OCI-M1 (cell line): Measurements from ENCODE around the gene FAM13C.
"Not testable (repeated sequence)": the region's sequence is repeated elsewhere in the genome, so short reads cannot be mapped to it uniquely, and the experiment has no call there.

Experiments used
- DNase-seq: peaks from one replicate; lab custom pipeline; 2025; lab: John Stamatoyannopoulos, UW

The FAM13C gene

GRCh38 chr10:59276133-59276532, 86.2 kb downstream of the FAM13C start:
- no peak for DNase-seq

GRCh38 chr10:59273445-59273844, 88.9 kb downstream of the FAM13C start:
- no peak for DNase-seq

GRCh38 chr10:59272061-59272460, 90.3 kb downstream of the FAM13C start:
- DNase-seq = no peak

GRCh38 chr10:59271160-59271559, 91.2 kb downstream of the FAM13C start:
- DNase-seq = no peak

- no peak for DNase-seq
Measured at GRCh38 chr10:59270492-59270891, 91.9 kb downstream of the FAM13C start.

- DNase-seq = no peak
Measured at GRCh38 chr10:59269651-59270050, 92.7 kb downstream of the FAM13C start.

- DNase-seq = no peak
Measured at GRCh38 chr10:59268460-59268859, 93.9 kb downstream of the FAM13C start.

- no peak for DNase-seq
Measured at GRCh38 chr10:59266321-59266720, 96.0 kb downstream of the FAM13C start.

GRCh38 chr10:59265141-59265540, 97.2 kb downstream of the FAM13C start:
- peak; percentile 13 for DNase-seq

- no peak for DNase-seq
Measured at GRCh38 chr10:59258890-59259289, 103.5 kb downstream of the FAM13C start.

GRCh38 chr10:59257224-59257623, 105.1 kb downstream of the FAM13C start:
- no peak for DNase-seq

GRCh38 chr10:59255463-59255862, 106.9 kb downstream of the FAM13C start:
- DNase-seq = no peak

- no peak for DNase-seq
Measured at GRCh38 chr10:59252491-59252890, 109.9 kb downstream of the FAM13C start.

- no peak for DNase-seq
Measured at GRCh38 chr10:59245686-59246085, 116.7 kb downstream of the FAM13C start.

GRCh38 chr10:59244871-59245270, 117.5 kb downstream of the FAM13C start:
- DNase-seq = no peak

GRCh38 chr10:59243611-59244195, 118.6 kb downstream of the FAM13C start:
- DNase-seq = no peak

GRCh38 chr10:59242991-59243390, 119.4 kb downstream of the FAM13C start:
- DNase-seq = no peak

- DNase-seq = no peak
Measured at GRCh38 chr10:59242057-59242456, 120.3 kb downstream of the FAM13C start.

GRCh38 chr10:59240582-59241183, 121.7 kb downstream of the FAM13C start:
- peak; percentile 70 for DNase-seq

- not testable (repeated sequence) for DNase-seq
Measured at GRCh38 chr10:59239108-59239507, 123.2 kb downstream of the FAM13C start.

GRCh38 chr10:59237775-59238174, 124.6 kb downstream of the FAM13C start:
- DNase-seq = no peak

- no peak for DNase-seq
Measured at GRCh38 chr10:59236064-59236697, 126.2 kb downstream of the FAM13C start.

GRCh38 chr10:59234816-59235429, 127.4 kb downstream of the FAM13C start:
- peak; percentile 62 for DNase-seq
